Ishikawa (cell line): ENCODE results near the gene RNLS.

Experiments used
- CEBPB ChIP-seq: IDR thresholded peaks from 2 replicates; pipeline ENCODE4 v1.6.1; 2012
- CREB1 ChIP-seq: IDR thresholded peaks from 2 replicates; pipeline ENCODE4 v1.6.1; 2012; ENCODE audit warnings: low read depth
- EGR1 ChIP-seq: IDR thresholded peaks from 2 replicates; pipeline ENCODE4 v1.6.1; 2012
- EP300 ChIP-seq: IDR thresholded peaks from 2 replicates; pipeline ENCODE4 v1.6.1; 2012; ENCODE audit warnings: borderline replicate concordance
- NFIC ChIP-seq: IDR thresholded peaks from 2 replicates; pipeline ENCODE4 v1.6.1; 2012
- RAD21 ChIP-seq: IDR thresholded peaks from 2 replicates; pipeline ENCODE4 v1.6.1; 2012; ENCODE audit warnings: low read depth
- TAF1 ChIP-seq: IDR thresholded peaks from 2 replicates; pipeline ENCODE4 v1.6.1; 2012; ENCODE audit warnings: low read depth, mild to moderate bottlenecking
- YY1 ChIP-seq: IDR thresholded peaks from 2 replicates; pipeline ENCODE4 v1.6.1; 2012; ENCODE audit warnings: low read depth
- ZBTB7A ChIP-seq: IDR thresholded peaks from 2 replicates; pipeline ENCODE4 v1.6.1; 2012; ENCODE audit warnings: low read depth
- TF ChIP-seq, protein P1 (sequence below): IDR thresholded peaks from 2 replicates; pipeline ENCODE4 v1.6.1; 2012
- TF ChIP-seq, protein P2 (sequence below): IDR thresholded peaks from 2 replicates; pipeline ENCODE4 v1.6.1; 2012
- TF ChIP-seq, protein P3 (sequence below): IDR thresholded peaks from 2 replicates; pipeline ENCODE4 v1.6.1; 2012; ENCODE audit warnings: low read depth, mild to moderate bottlenecking

DNA sequence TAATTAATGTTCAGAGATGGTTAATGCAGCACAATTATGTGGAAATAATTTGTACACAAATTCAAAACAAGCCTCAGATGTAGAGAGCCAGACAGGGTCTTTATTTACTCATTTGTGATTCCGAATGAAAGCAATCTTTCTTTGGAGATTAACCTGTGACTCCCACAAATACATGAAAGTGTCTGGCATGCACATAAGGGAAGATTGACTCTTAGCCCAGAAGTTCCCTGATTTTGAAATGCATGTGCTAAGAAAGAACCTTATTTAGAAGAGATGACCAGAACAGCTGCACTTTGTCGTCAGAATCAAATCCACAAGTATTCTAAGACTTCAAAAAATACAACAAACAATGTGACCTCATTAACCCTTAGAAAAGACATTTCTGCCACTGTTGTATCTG lies 45.1 kb downstream of the RNLS start:
- TF ChIP-seq EP300 (no peak), CREB1 (no peak), ZBTB7A (no peak), RAD21 (no peak), YY1 (no peak), CEBPB (no peak), NFIC (no peak), EGR1 (no peak), TAF1 (no peak)
- TF ChIP-seq, protein P1, sequence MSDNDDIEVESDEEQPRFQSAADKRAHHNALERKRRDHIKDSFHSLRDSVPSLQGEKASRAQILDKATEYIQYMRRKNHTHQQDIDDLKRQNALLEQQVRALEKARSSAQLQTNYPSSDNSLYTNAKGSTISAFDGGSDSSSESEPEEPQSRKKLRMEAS, result no peak
- TF ChIP-seq, protein P2, sequence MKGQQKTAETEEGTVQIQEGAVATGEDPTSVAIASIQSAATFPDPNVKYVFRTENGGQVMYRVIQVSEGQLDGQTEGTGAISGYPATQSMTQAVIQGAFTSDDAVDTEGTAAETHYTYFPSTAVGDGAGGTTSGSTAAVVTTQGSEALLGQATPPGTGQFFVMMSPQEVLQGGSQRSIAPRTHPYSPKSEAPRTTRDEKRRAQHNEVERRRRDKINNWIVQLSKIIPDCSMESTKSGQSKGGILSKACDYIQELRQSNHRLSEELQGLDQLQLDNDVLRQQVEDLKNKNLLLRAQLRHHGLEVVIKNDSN, result no peak
- TF ChIP-seq, protein P3, sequence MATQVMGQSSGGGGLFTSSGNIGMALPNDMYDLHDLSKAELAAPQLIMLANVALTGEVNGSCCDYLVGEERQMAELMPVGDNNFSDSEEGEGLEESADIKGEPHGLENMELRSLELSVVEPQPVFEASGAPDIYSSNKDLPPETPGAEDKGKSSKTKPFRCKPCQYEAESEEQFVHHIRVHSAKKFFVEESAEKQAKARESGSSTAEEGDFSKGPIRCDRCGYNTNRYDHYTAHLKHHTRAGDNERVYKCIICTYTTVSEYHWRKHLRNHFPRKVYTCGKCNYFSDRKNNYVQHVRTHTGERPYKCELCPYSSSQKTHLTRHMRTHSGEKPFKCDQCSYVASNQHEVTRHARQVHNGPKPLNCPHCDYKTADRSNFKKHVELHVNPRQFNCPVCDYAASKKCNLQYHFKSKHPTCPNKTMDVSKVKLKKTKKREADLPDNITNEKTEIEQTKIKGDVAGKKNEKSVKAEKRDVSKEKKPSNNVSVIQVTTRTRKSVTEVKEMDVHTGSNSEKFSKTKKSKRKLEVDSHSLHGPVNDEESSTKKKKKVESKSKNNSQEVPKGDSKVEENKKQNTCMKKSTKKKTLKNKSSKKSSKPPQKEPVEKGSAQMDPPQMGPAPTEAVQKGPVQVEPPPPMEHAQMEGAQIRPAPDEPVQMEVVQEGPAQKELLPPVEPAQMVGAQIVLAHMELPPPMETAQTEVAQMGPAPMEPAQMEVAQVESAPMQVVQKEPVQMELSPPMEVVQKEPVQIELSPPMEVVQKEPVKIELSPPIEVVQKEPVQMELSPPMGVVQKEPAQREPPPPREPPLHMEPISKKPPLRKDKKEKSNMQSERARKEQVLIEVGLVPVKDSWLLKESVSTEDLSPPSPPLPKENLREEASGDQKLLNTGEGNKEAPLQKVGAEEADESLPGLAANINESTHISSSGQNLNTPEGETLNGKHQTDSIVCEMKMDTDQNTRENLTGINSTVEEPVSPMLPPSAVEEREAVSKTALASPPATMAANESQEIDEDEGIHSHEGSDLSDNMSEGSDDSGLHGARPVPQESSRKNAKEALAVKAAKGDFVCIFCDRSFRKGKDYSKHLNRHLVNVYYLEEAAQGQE, result no peak
